Measurements from ENCODE around the gene SLCO3A1. TPM values are rescaled to one million over a fixed set of nuclear protein-coding genes. Genes with fewer than 3 reads are reported as not detected.
A peak's percentile ranks its signal among the peaks of the same experiment; 100 is the strongest.

Gene SLCO3A1
- polyA plus RNA-seq, 1 donor from 2014 or later: 3.1 TPM

GRCh38 chr15:92097474-92098178 lies 244.1 kb downstream of the SLCO3A1 start:
- H3K27ac Mint-ChIP-seq: no peak overlapping the region

GRCh38 chr15:92098869-92099268 lies 245.4 kb downstream of the SLCO3A1 start:
- Mint-ChIP-seq H3K9me3 (no peaks in the 10 kb centered on the region), H3K27me3 (no peaks in the 10 kb centered on the region), H3K4me1 (peaks cover 19 to 24% (median 23%) of the 10 kb centered on the region in 3 donors), H3K4me3 (no peak overlapping the region), H3K36me3 (no peaks in the 10 kb centered on the region), H3K27ac (peak overlapping the region in 1 of 3 donors; percentile 26)

More at GRCh38 chr15:92097474-92098178, 244.1 kb downstream of the SLCO3A1 start:
- Mint-ChIP-seq H3K36me3 (no peaks in the 10 kb centered on the region), H3K4me1 (peaks cover 19 to 23% (median 21%) of the 10 kb centered on the region in 3 donors), H3K27me3 (no peaks in the 10 kb centered on the region), H3K4me3 (no peak overlapping the region), H3K9me3 (no peaks in the 10 kb centered on the region)

GRCh38 chr15:92100301-92100700 lies 246.8 kb downstream of the SLCO3A1 start:
- no peaks in the 10 kb centered on the region for H3K9me3 Mint-ChIP-seq
- peaks cover 19 to 24% (median 23%) of the 10 kb centered on the region in 3 donors for H3K4me1 Mint-ChIP-seq
- no peak overlapping the region for H3K27ac Mint-ChIP-seq
- H3K4me3 Mint-ChIP-seq: no peak overlapping the region
- no peaks in the 10 kb centered on the region for H3K36me3 Mint-ChIP-seq
- no peaks in the 10 kb centered on the region for H3K27me3 Mint-ChIP-seq

- Mint-ChIP-seq H3K4me3 (no peak overlapping the region), H3K4me1 (peaks cover 16 to 21% (median 20%) of the 10 kb centered on the region in 3 donors), H3K27me3 (no peaks in the 10 kb centered on the region), H3K27ac (no peak overlapping the region), H3K36me3 (no peaks in the 10 kb centered on the region), H3K9me3 (no peaks in the 10 kb centered on the region)
These were observed 247.2 kb downstream of the SLCO3A1 start for GRCh38 chr15:92100751-92101150.

- peaks cover 11 to 20% (median 17%) of the 10 kb centered on the region in 3 donors for H3K4me1 Mint-ChIP-seq
- no peaks in the 10 kb centered on the region for H3K9me3 Mint-ChIP-seq
- no peaks in the 10 kb centered on the region for H3K27me3 Mint-ChIP-seq
- H3K36me3 Mint-ChIP-seq: no peaks in the 10 kb centered on the region
- H3K4me3 Mint-ChIP-seq: peak overlapping the region in 2 of 4 donors; percentile 8 to 83
- peak overlapping the region in 2 of 3 donors; percentile 60 to 83 for H3K27ac Mint-ChIP-seq
These were observed 248.3 kb downstream of the SLCO3A1 start for GRCh38 chr15:92101708-92102394.

- H3K4me1 Mint-ChIP-seq: peaks cover 10 to 19% (median 16%) of the 10 kb centered on the region in 3 donors
- H3K27ac Mint-ChIP-seq: peak overlapping the region in 1 of 3 donors; percentile 37
- H3K27me3 Mint-ChIP-seq: no peaks in the 10 kb centered on the region
- no peaks in the 10 kb centered on the region for H3K36me3 Mint-ChIP-seq
- H3K4me3 Mint-ChIP-seq: no peak overlapping the region
- no peaks in the 10 kb centered on the region for H3K9me3 Mint-ChIP-seq
These were observed 248.9 kb downstream of the SLCO3A1 start for GRCh38 chr15:92102395-92102755.

GRCh38 chr15:92104072-92104471 lies 250.6 kb downstream of the SLCO3A1 start:
- Mint-ChIP-seq H3K4me1 (peaks cover 6 to 17% (median 14%) of the 10 kb centered on the region in 3 donors), H3K27ac (no peak overlapping the region), H3K36me3 (no peaks in the 10 kb centered on the region), H3K27me3 (no peaks in the 10 kb centered on the region), H3K4me3 (no peak overlapping the region), H3K9me3 (no peaks in the 10 kb centered on the region)

- H3K27ac Mint-ChIP-seq: no peak overlapping the region
- peaks cover 6 to 15% (median 14%) of the 10 kb centered on the region in 3 donors for H3K4me1 Mint-ChIP-seq
- H3K27me3 Mint-ChIP-seq: no peaks in the 10 kb centered on the region
- H3K36me3 Mint-ChIP-seq: no peaks in the 10 kb centered on the region
- H3K9me3 Mint-ChIP-seq: no peaks in the 10 kb centered on the region
- no peak overlapping the region for H3K4me3 Mint-ChIP-seq
These were observed 252.1 kb downstream of the SLCO3A1 start for GRCh38 chr15:92105611-92106010.

GRCh38 chr15:92107510-92107909 lies 254.0 kb downstream of the SLCO3A1 start:
- Mint-ChIP-seq H3K36me3 (no peaks in the 10 kb centered on the region), H3K27ac (no peak overlapping the region), H3K4me3 (no peak overlapping the region), H3K4me1 (peaks cover 0 to 3% (median 2%) of the 10 kb centered on the region in 3 donors), H3K27me3 (no peaks in the 10 kb centered on the region), H3K9me3 (no peaks in the 10 kb centered on the region)

GRCh38 chr15:92109191-92109873 lies 255.8 kb downstream of the SLCO3A1 start:
- no peaks in the 10 kb centered on the region for H3K36me3 Mint-ChIP-seq
- no peaks in the 10 kb centered on the region for H3K27me3 Mint-ChIP-seq
- H3K27ac Mint-ChIP-seq: no peak overlapping the region
- H3K4me1 Mint-ChIP-seq: no peaks in the 10 kb centered on the region
- H3K9me3 Mint-ChIP-seq: no peaks in the 10 kb centered on the region
- H3K4me3 Mint-ChIP-seq: no peak overlapping the region

GRCh38 chr15:92111291-92111690 lies 257.8 kb downstream of the SLCO3A1 start:
- H3K4me3 Mint-ChIP-seq: no peak overlapping the region
- no peaks in the 10 kb centered on the region for H3K9me3 Mint-ChIP-seq
- no peaks in the 10 kb centered on the region for H3K4me1 Mint-ChIP-seq
- no peaks in the 10 kb centered on the region for H3K36me3 Mint-ChIP-seq
- no peak overlapping the region for H3K27ac Mint-ChIP-seq
- no peaks in the 10 kb centered on the region for H3K27me3 Mint-ChIP-seq

- Mint-ChIP-seq H3K4me3 (no peak overlapping the region), H3K4me1 (peaks cover 0 to 2% (median 0%) of the 10 kb centered on the region in 3 donors), H3K27me3 (no peaks in the 10 kb centered on the region), H3K27ac (no peak overlapping the region), H3K36me3 (no peaks in the 10 kb centered on the region), H3K9me3 (no peaks in the 10 kb centered on the region)
These were observed 258.2 kb downstream of the SLCO3A1 start for GRCh38 chr15:92111751-92112150.

GRCh38 chr15:92112180-92112579 lies 258.7 kb downstream of the SLCO3A1 start:
- Mint-ChIP-seq H3K27me3 (no peaks in the 10 kb centered on the region), H3K4me3 (no peak overlapping the region), H3K4me1 (peaks cover 0 to 2% (median 0%) of the 10 kb centered on the region in 3 donors), H3K36me3 (no peaks in the 10 kb centered on the region), H3K9me3 (no peaks in the 10 kb centered on the region), H3K27ac (no peak overlapping the region)

- H3K9me3 Mint-ChIP-seq: no peaks in the 10 kb centered on the region
- peaks cover 1% of the 10 kb centered on the region for H3K27me3 Mint-ChIP-seq
- no peaks in the 10 kb centered on the region for H3K36me3 Mint-ChIP-seq
- H3K27ac Mint-ChIP-seq: no peak overlapping the region
- no peak overlapping the region for H3K4me3 Mint-ChIP-seq
- H3K4me1 Mint-ChIP-seq: peaks cover 0 to 2% (median 0%) of the 10 kb centered on the region in 3 donors
These were observed 259.2 kb downstream of the SLCO3A1 start for GRCh38 chr15:92112711-92113110.

GRCh38 chr15:92113832-92114231 lies 260.3 kb downstream of the SLCO3A1 start:
- Mint-ChIP-seq H3K9me3 (no peaks in the 10 kb centered on the region), H3K27me3 (peaks cover 5% of the 10 kb centered on the region), H3K27ac (no peak overlapping the region), H3K36me3 (no peaks in the 10 kb centered on the region), H3K4me3 (no peak overlapping the region), H3K4me1 (peaks cover 0 to 2% (median 0%) of the 10 kb centered on the region in 3 donors)
